K562 (cell line): ENCODE data around the gene IL20. TPM values are rescaled to one million over a fixed set of nuclear protein-coding genes. Genes with fewer than 3 reads are reported as not detected.

Source experiments
- CTCF ChIP-seq, 3 experiments: IDR thresholded peaks in 2 of 3; conservative IDR thresholded peaks in 1 of 3; 2 replicates each; pipeline ENCODE4 v1.5.1; 2011 to 2012; ENCODE audit warnings: low read length in 3 of 3, mild to moderate bottlenecking in 3 of 3, control low read depth in 2 of 3, improper control_type of control experiment in 1 of 3, inconsistent platforms in 1 of 3, low read depth in 1 of 3, mixed read lengths in 1 of 3, moderate library complexity in 1 of 3; ENCODE audit not compliant: insufficient read depth in 2 of 3
- DACH1 ChIP-seq: fragments of 450-650 bp; IDR thresholded peaks from 2 replicates; pipeline ENCODE4 v1.6.1; 2018; ENCODE audit not compliant: partially characterized antibody
- ERF ChIP-seq: fragments of 450-650 bp; formaldehyde crosslinking; IDR thresholded peaks from 2 replicates; pipeline ENCODE4 v1.4.0; 2020; ENCODE audit warnings: mild to moderate bottlenecking, mixed read lengths
- HNRNPH1 ChIP-seq: fragments of 200-400 bp; formaldehyde crosslinking; optimal IDR thresholded peaks from 2 replicates; pipeline ENCODE3; 2017; ENCODE audit warnings: low read depth, mild to moderate bottlenecking, low read length, moderate library complexity
- MGA ChIP-seq: fragments of 450-650 bp; IDR thresholded peaks from 2 replicates; pipeline ENCODE4 v1.6.1; 2016; ENCODE audit warnings: mild to moderate bottlenecking, moderate library complexity
- MYBL2 ChIP-seq, 2 experiments: fragments of 450-650 bp in 1 of 2; sonication (generic) in 1 of 2; formaldehyde crosslinking in 1 of 2; IDR thresholded peaks; 2 replicates each; pipeline versions ENCODE4 v1.6.1 to v1.8.1; 2017 to 2022; ENCODE audit warnings: borderline replicate concordance in 1 of 2, inconsistent platforms in 1 of 2, low read depth in 1 of 2, mild to moderate bottlenecking in 1 of 2, missing genetic modification reagents in 1 of 2, moderate library complexity in 1 of 2
- PHB2 ChIP-seq: fragments of 450-650 bp; IDR thresholded peaks from 2 replicates; pipeline ENCODE4 v1.6.1; 2017; ENCODE audit warnings: low read depth
- POU5F1 ChIP-seq: fragments of 150-350 bp; IDR thresholded peaks from 2 replicates; pipeline ENCODE4 v1.6.1; 2014; ENCODE audit warnings: borderline replicate concordance, low read length, low read depth, mild to moderate bottlenecking; ENCODE audit not compliant: partially characterized antibody
- SIN3B ChIP-seq: fragments of 450-650 bp; IDR thresholded peaks from 2 replicates; pipeline ENCODE4 v1.6.1; 2017; ENCODE audit warnings: low read depth, mild to moderate bottlenecking, moderate library complexity
- TARDBP ChIP-seq: fragments of 450-650 bp; IDR thresholded peaks from 2 replicates; pipeline ENCODE4 v1.6.1; 2016
- THAP12 ChIP-seq: fragments of 250-450 bp; sonication (Bioruptor Pico); IDR thresholded peaks from 2 replicates; pipeline ENCODE4 v1.9.0; 2021; ENCODE audit warnings: mild to moderate bottlenecking, inconsistent platforms
- polyA plus RNA-seq, 8 experiments: library from polyadenylated mRNA; depleted of rRNA in 4 of 8; stranded (reverse) in 5 of 8; unstranded in 3 of 8; fragments of >200 nt; fragmentation: Nextera tagmentation in 2 of 8; fragmentation: Illumina TruSeq in 1 of 8; extraction: Ambion mirVana in 2 of 8; extraction: Trizol in 1 of 8; gene quantifications; 2 replicates each; pipeline versions ENCODE4 v1.2.1 to v1.2.3, GENCODE V29; 2011 to 2014; ENCODE audit warnings: inconsistent platforms in 1 of 8, missing spikeins in 1 of 8
- total RNA-seq, 7 experiments: library from RNA; depleted of rRNA in 6 of 7; stranded (reverse); fragments of >200 nt in 6 of 7; fragmentation: Illumina TruSeq in 2 of 7; extraction: Trizol in 2 of 7; gene quantifications; 2 replicates each; pipeline versions ENCODE4 v1.2.1 to v1.2.3, GENCODE V29; 2011 to 2021; ENCODE audit warnings: low replicate concordance in 1 of 7

The IL20 gene
- total and polyA plus RNA-seq, 9 of the 15 experiments (the other 6 are each of a cell fraction or from before 2014, with no cell fraction given) = not detected

- TF ChIP-seq MGA = no peak
- TF ChIP-seq CTCF (IDR thresholded peaks at IDR 0.05 in 2 of 3, conservative IDR thresholded peaks at IDR 0.05 in 1 of 3; ENCODE audit: insufficient read depth in 2 of 3, low read depth in 1 of 3, low read length in 3 of 3) = peak; percentile 33 to 67 (median 62)
- TF ChIP-seq SIN3B = no peak
- no peak for TF ChIP-seq POU5F1
- TF ChIP-seq TARDBP = no peak
- no peak for TF ChIP-seq MYBL2 (IDR thresholded peaks at IDR 0.05; ENCODE audit: low read depth)
- no peak for TF ChIP-seq MYBL2 (CRISPR knock-in tag; IDR thresholded peaks at IDR 0.05; ENCODE audit: borderline replicate concordance)
- no peak for TF ChIP-seq THAP12
- no peak for TF ChIP-seq DACH1
- TF ChIP-seq PHB2 = no peak
- no peak for TF ChIP-seq HNRNPH1
- no peak for TF ChIP-seq ERF (CRISPR knock-in tag)
These were observed 8.6 kb upstream of the IL20 start (continued) for GRCh38 chr1:206856674-206857464.
